OCI-LY1 (cell line): Measurements from ENCODE around the gene ARMC9.

Source experiments
- EZH2 ChIP-seq: fragments of 200-600 bp; sonication (generic), shearing (Covaris generic); IDR thresholded peaks from 2 replicates; pipeline ENCODE4 v1.8.0; 2017; ENCODE audit warnings: borderline replicate concordance, mixed run types, mild to moderate bottlenecking, antibody characterized with exemption, low read length, moderate library complexity, mixed read lengths
- TF ChIP-seq, protein P1 (sequence below): fragments of 200-600 bp; sonication (generic), shearing (Covaris generic); IDR thresholded peaks from 2 replicates; pipeline ENCODE4 v1.5.1; 2017; ENCODE audit warnings: mild to moderate bottlenecking, antibody characterized with exemption, low read length, moderate library complexity, mixed read lengths

DNA sequence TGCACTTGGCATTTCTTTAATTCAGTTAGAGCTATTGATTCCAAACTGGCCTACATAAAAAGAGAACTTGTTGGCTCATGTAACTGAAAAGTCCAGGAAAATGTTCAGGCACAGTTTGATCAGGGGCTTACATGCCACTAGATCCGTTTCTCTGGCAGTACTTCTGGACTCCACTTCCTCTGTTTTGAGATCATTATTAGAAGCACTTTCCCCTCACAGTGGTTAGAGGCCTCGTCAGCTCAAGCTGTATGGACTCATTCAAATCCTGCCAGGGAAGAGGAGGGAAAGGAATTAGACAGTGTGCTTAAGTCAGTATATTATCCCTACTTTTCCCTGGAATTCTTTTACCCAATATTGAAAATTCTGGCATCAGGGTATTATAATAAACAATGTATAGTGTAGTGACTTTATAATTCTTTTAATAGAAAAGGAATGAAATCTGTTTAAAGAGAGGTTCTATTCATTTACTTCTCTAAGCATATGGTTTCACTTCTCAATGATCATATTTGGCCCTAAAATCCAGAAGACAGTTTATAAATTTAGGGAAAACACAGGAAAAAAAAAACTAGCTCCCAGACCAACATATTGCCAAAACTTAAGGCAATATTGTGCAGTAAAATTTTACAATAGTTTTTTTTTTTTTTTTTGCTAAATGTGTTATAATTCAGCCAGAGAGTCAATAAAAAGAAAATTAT, 92.0 kb downstream of the ARMC9 start:
- TF ChIP-seq, protein P1, sequence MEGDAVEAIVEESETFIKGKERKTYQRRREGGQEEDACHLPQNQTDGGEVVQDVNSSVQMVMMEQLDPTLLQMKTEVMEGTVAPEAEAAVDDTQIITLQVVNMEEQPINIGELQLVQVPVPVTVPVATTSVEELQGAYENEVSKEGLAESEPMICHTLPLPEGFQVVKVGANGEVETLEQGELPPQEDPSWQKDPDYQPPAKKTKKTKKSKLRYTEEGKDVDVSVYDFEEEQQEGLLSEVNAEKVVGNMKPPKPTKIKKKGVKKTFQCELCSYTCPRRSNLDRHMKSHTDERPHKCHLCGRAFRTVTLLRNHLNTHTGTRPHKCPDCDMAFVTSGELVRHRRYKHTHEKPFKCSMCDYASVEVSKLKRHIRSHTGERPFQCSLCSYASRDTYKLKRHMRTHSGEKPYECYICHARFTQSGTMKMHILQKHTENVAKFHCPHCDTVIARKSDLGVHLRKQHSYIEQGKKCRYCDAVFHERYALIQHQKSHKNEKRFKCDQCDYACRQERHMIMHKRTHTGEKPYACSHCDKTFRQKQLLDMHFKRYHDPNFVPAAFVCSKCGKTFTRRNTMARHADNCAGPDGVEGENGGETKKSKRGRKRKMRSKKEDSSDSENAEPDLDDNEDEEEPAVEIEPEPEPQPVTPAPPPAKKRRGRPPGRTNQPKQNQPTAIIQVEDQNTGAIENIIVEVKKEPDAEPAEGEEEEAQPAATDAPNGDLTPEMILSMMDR = no peak
- TF ChIP-seq EZH2 = no peak
